ENCODE results near the gene KCNQ1OT1.
"Not testable (repeated sequence)": the region's sequence is repeated elsewhere in the genome, so short reads cannot be mapped to it uniquely, and the experiment has no call there.

Gene KCNQ1OT1

GRCh38 chr11:2655016-2655719, 44.6 kb downstream of the KCNQ1OT1 start:
- DNase-seq (ENCODE audit: low spot score) (no peak), FAIRE-seq (no peak)

GRCh38 chr11:2653930-2654739, 45.7 kb downstream of the KCNQ1OT1 start:
- no peak for DNase-seq (ENCODE audit: low spot score)
- FAIRE-seq, result no peak

- FAIRE-seq, result no peak
- no peak for DNase-seq (ENCODE audit: low spot score)
These were observed 46.6 kb downstream of the KCNQ1OT1 start for GRCh38 chr11:2653198-2653551.

GRCh38 chr11:2652333-2653197, 47.2 kb downstream of the KCNQ1OT1 start:
- DNase-seq (ENCODE audit: low spot score), result no peak
- no peak for FAIRE-seq

GRCh38 chr11:2651826-2652271, 47.9 kb downstream of the KCNQ1OT1 start:
- FAIRE-seq (no peak), DNase-seq (ENCODE audit: low spot score) (no peak)

- FAIRE-seq (no peak), DNase-seq (ENCODE audit: low spot score) (no peak)
These were observed 48.7 kb downstream of the KCNQ1OT1 start for GRCh38 chr11:2651054-2651617.

GRCh38 chr11:2650343-2650867, 49.4 kb downstream of the KCNQ1OT1 start:
- DNase-seq (ENCODE audit: low spot score), result no peak
- no peak for FAIRE-seq

- FAIRE-seq (no peak), DNase-seq (ENCODE audit: low spot score) (no peak)
These were observed 49.9 kb downstream of the KCNQ1OT1 start for GRCh38 chr11:2649848-2650247.

GRCh38 chr11:2649400-2649799, 50.4 kb downstream of the KCNQ1OT1 start:
- FAIRE-seq (no peak), DNase-seq (ENCODE audit: low spot score) (no peak)

GRCh38 chr11:2647953-2648352, 51.8 kb downstream of the KCNQ1OT1 start:
- FAIRE-seq (no peak), DNase-seq (ENCODE audit: low spot score) (no peak)

GRCh38 chr11:2647167-2647566, 52.6 kb downstream of the KCNQ1OT1 start:
- FAIRE-seq (no peak), DNase-seq (ENCODE audit: low spot score) (no peak)

- FAIRE-seq (no peak), DNase-seq (ENCODE audit: low spot score) (no peak)
These were observed 54.0 kb downstream of the KCNQ1OT1 start for GRCh38 chr11:2645779-2646118.

GRCh38 chr11:2644844-2645778, 54.7 kb downstream of the KCNQ1OT1 start:
- DNase-seq (ENCODE audit: low spot score) (no peak), FAIRE-seq (no peak)

- FAIRE-seq (no peak), DNase-seq (ENCODE audit: low spot score) (no peak)
These were observed 56.0 kb downstream of the KCNQ1OT1 start for GRCh38 chr11:2643746-2644145.

- FAIRE-seq (no peak), DNase-seq (ENCODE audit: low spot score) (no peak)
These were observed 58.2 kb downstream of the KCNQ1OT1 start for GRCh38 chr11:2641623-2642022.

GRCh38 chr11:2639763-2640162, 60.0 kb downstream of the KCNQ1OT1 start:
- not testable (repeated sequence) for FAIRE-seq; DNase-seq (ENCODE audit: low spot score)

- no peak for DNase-seq (ENCODE audit: low spot score)
- no peak for FAIRE-seq
These were observed 68.6 kb downstream of the KCNQ1OT1 start for GRCh38 chr11:2631161-2631560.

GRCh38 chr11:2630679-2631078, 69.1 kb downstream of the KCNQ1OT1 start:
- DNase-seq (ENCODE audit: low spot score), result no peak
- FAIRE-seq, result no peak

GRCh38 chr11:2625183-2625582, 74.6 kb downstream of the KCNQ1OT1 start:
- DNase-seq (ENCODE audit: low spot score) (no peak), FAIRE-seq (no peak)

- DNase-seq (ENCODE audit: low spot score), result no peak
- FAIRE-seq, result no peak
These were observed 77.9 kb downstream of the KCNQ1OT1 start for GRCh38 chr11:2621894-2622293.
